DMS 273 (cell line): ENCODE measurements around the gene KPNA1.

Experiments used
- DNase-seq: peaks from one replicate; lab custom pipeline; 2025; ENCODE audit not compliant: unreplicated experiment; lab: John Stamatoyannopoulos, UW

KPNA1 gene

DNA sequence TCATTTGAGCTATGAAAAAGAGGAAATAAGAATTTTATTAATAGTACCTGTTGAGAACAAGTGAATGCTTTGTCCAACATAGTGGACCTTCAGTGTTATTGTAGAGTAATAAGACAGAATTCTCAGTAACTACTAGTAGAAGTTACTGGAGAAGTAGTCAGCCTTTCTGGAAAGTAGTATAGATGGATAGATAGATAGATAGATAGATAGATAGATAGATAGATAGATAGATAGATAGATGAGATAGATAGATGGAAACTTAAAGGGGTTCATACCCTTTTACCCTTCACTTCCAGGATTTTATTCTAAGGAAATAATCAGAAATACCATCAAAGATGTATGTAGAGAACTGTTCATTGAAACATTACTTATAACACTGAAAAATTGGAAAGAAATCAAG lies 125.5 kb downstream of the KPNA1 start:
- DNase-seq: no peak

DNA sequence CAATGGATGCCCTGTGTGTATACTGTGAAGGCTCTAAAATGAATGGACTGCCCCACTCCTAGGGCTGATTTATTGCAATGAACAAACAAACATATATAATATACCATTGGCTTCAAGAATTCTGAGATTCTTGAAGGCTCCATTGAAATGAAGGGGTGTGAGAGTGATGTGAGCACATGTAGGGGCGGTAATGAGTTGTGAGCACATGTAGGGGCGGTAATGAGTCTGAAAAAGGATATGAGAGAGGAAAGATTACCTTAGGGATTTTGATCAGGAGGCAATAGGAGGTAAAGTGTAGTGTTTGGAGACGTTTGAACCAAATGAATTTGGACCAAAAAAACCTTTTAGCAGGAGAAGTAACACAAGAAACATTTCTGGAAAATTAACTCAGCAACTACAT lies 127.0 kb downstream of the KPNA1 start:
- no peak for DNase-seq

DNA sequence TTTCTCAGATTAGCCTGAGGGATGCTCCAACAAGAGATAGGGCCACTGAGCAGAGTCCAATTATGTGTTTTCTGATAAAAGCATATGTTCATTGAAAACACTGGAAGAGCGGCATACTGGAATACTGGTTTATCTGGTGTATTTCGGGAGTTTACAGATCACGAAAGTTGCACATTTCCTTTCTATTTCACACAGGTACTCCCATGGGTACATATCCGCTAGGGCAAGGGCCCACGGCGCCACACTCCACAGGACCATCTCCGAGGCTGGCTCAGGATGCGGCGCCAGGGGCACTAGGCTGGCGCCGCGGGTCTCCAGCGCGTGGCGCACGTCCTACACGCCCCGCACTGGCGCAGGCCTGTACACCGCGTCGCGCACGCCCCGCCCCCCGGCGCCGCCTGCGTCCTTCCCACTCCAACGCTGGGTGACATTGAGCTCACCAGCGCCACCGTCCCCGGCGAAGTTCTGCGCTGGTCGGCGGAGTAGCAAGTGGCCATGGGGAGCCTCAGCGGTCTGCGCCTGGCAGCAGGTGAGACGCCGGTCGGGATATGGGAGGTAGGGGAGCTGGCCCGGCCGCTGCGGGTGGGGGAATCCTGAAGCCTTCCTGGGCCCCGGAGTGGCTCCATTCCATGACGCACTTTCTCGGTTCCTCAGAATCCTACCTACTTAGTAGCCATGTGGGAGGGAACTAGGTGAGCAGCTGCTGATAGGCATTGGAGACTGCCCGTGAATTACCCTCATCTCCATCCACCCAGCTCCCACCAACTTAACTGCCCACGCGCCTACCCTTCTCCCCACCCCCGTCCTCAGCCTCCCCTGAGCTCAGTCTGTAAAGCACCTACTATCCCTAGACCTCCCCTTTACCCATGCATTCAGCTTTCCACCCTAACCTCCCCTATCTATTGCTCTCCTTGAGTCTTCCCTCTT lies 130.7 kb downstream of the KPNA1 start, which contains the start of gene FAM162A:
Gene FAM162A, plus strand, starts transcription at position 412 of the 927 bp plus-strand sequence. Its CDS starts 84 bp downstream, at position 496.
- DNase-seq: peak; percentile 99

DNA sequence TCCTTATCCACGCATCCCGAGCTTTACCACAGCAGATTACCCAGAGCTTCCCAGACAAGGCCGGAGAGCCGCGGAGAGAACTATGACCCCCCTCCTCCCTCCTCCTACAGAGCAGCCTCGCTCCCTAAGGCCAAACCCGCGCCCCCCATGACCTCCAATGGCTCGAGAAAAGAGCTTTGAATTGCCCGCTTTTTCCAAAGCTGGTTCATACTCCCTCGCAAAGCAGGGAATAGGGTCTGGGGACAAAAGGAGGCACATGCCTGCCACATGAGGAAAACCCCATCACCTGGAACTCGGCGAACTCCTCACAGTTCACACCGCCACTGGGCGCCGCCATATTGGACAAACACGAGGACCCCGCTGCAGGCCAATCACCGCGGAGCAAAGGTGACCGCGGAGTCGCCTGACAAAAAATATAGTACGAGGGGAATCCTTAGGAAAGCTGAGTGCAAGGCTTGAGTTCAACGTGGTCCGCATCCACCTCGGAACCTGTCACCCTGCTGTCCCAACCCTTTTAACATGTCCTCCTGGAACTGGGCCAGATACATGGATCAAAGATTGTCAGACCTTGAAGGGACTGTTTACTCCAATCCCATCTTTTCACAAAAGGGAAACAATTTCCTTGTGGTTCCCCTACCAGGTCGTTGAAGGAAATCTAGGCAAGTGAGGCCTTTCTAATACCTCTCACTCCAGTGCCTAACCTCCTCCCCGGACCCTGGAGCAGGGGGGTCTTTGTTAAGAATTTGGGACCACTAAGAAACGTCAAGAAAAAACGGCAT lies 131.7 kb downstream of the KPNA1 start, which contains the start of gene MIX23:
Gene MIX23, minus strand, starts transcription at position 344 of the 779 bp plus-strand sequence. Its CDS starts 7 bp downstream, at position 337.
- peak; percentile 98 for DNase-seq

DNA sequence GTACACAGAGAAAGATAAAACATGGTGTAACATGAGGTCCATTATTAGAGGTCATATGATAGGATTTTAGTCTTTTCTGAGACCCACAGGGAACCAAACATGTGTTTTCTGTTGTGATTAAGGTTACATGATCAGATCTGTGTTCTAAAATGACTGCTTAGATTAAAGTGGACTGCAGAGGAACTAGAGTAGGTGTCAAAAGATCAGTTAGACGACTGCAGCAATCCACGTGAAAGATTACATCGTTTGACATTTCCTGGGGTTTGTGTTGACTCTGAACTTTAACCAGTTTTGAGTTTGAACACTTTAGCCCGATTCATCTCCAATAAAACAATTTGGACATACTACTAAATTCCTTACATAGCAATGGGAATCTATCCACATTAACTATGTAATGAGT lies 136.8 kb downstream of the KPNA1 start:
- DNase-seq: no peak

DNA sequence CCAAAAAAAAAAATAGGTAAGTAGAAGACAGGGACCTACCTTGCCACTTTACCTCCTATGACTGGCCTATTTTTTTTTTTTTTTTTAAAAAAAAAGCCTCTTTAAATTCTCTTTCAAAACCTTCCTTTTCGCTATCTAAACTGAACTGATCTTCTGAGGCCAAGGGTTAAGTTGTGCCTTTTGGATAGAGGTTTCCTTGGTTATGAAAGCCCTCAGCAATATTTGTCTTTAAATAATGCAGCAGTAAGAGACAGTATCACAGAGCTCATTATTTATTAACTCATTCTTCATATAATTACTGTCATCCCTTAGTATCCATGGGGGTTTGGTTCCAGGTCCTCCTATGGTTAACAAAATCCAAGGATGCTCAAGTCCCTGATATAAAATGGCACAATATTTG lies 140.7 kb downstream of the KPNA1 start:
- no peak for DNase-seq
